ENCODE measurements around the gene PFDN1.
A peak's percentile ranks its signal among the peaks of the same experiment; 100 is the strongest.

The PFDN1 gene

GRCh38 chr5:140240987-140241706, 61.8 kb downstream of the PFDN1 start:
- FAIRE-seq (no peak), DNase-seq (ENCODE audit: insufficient read length, low spot score) (no peak)
- TF ChIP-seq POU2F2 (IDR thresholded peaks at IDR 0.05; ENCODE audit: low read depth, low read length) (no peak), SPI1 (IDR thresholded peaks at IDR 0.05; ENCODE audit: low read depth, low read length) (no peak), PAX5 (IDR thresholded peaks at IDR 0.05; ENCODE audit: insufficient read depth, low read length, severe bottlenecking) (no peak), POLR2A (IDR thresholded peaks at IDR 0.05; ENCODE audit: low read depth, low read length) (no peak), POLR2AphosphoS5 (IDR thresholded peaks at IDR 0.05; ENCODE audit: low read depth, low read length) (no peak), TAF1 (IDR thresholded peaks at IDR 0.05; ENCODE audit: low read depth, low read length) (no peak)

- peak; percentile 80 for FAIRE-seq
- TF ChIP-seq POLR2A (IDR thresholded peaks at IDR 0.05; ENCODE audit: low read depth, low read length) (no peak), PAX5 (IDR thresholded peaks at IDR 0.05; ENCODE audit: insufficient read depth, low read length, severe bottlenecking) (no peak), POLR2AphosphoS5 (IDR thresholded peaks at IDR 0.05; ENCODE audit: low read depth, low read length) (no peak), POU2F2 (IDR thresholded peaks at IDR 0.05; ENCODE audit: low read depth, low read length) (no peak), SPI1 (IDR thresholded peaks at IDR 0.05; ENCODE audit: low read depth, low read length) (no peak), TAF1 (IDR thresholded peaks at IDR 0.05; ENCODE audit: low read depth, low read length) (no peak)
- peak; percentile 58 for DNase-seq (ENCODE audit: insufficient read length, low spot score)
Observed at GRCh38 chr5:140239939-140240700, 62.8 kb downstream of the PFDN1 start.

DNA sequence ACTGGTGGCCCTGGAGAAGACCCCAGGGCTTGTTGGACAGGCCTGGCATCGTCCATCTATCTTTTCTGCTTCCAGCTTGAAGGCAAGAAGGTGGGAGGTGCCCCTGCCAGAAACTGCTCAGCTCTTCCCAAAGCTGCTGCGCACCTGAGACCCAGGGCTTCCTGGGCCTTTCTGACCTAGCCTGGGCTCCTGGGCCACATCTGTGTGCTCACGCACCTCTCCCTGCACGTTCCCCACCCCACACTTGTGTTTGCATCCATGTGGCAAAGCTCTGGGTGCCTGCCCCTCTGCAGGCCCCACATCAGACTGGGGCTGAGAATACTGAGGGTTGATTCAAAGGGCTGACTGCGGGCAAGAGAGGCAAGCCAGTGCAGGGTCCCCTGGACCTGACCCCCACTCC, 63.4 kb downstream of the PFDN1 start:
- TF ChIP-seq PAX5 (IDR thresholded peaks at IDR 0.05; ENCODE audit: insufficient read depth, low read length, severe bottlenecking) (no peak), TAF1 (IDR thresholded peaks at IDR 0.05; ENCODE audit: low read depth, low read length) (no peak), POLR2AphosphoS5 (IDR thresholded peaks at IDR 0.05; ENCODE audit: low read depth, low read length) (no peak), POLR2A (IDR thresholded peaks at IDR 0.05; ENCODE audit: low read depth, low read length) (no peak), POU2F2 (IDR thresholded peaks at IDR 0.05; ENCODE audit: low read depth, low read length) (no peak), SPI1 (IDR thresholded peaks at IDR 0.05; ENCODE audit: low read depth, low read length) (no peak)
- DNase-seq (ENCODE audit: insufficient read length, low spot score): no peak
- FAIRE-seq: no peak

GRCh38 chr5:140238756-140239155, 64.1 kb downstream of the PFDN1 start:
- no peak for FAIRE-seq
- DNase-seq (ENCODE audit: insufficient read length, low spot score): no peak
- no peak for TF ChIP-seq POLR2AphosphoS5 (IDR thresholded peaks at IDR 0.05; ENCODE audit: low read depth, low read length)
- TF ChIP-seq SPI1 (IDR thresholded peaks at IDR 0.05; ENCODE audit: low read depth, low read length): no peak
- no peak for TF ChIP-seq POLR2A (IDR thresholded peaks at IDR 0.05; ENCODE audit: low read depth, low read length)
- no peak for TF ChIP-seq TAF1 (IDR thresholded peaks at IDR 0.05; ENCODE audit: low read depth, low read length)
- TF ChIP-seq POU2F2 (IDR thresholded peaks at IDR 0.05; ENCODE audit: low read depth, low read length): no peak
- TF ChIP-seq PAX5 (IDR thresholded peaks at IDR 0.05; ENCODE audit: insufficient read depth, low read length, severe bottlenecking): no peak

DNA sequence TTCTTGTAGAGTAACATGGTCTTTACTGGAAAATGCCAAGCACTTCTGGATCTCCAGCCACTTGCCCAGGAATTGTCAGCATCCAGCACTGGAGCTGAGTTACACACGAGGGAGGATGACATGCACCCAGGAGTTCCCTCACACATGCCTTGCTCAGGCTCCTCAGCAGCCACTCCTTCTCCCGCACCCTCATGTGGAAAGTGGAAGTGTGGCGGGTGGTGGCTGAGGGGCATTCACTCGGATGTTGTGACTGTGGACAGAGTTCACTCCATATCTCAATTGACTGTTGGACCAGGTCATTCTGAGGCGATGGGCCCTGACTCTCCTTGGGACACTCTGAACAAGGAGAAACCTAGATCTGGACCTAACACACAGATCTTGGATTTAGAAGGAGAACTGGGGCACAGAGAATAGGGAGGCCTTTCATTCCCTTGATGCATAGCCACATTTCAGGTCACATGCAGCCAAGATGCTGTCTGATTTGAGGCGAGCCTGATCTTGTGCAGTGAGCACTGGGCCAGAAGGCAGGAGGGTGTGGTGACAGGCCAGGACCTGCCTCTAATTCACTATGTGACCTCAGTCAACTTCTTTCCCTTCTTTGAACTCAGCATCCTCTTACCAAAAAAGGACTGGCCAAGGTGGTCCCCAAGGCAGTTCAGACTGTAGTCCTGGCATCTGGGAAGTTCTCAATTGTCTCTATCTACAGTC, 65.9 kb downstream of the PFDN1 start:
- no peak for DNase-seq (ENCODE audit: insufficient read length, low spot score)
- no peak for TF ChIP-seq TAF1 (IDR thresholded peaks at IDR 0.05; ENCODE audit: low read depth, low read length)
- TF ChIP-seq POLR2A (IDR thresholded peaks at IDR 0.05; ENCODE audit: low read depth, low read length): no peak
- TF ChIP-seq POU2F2 (IDR thresholded peaks at IDR 0.05; ENCODE audit: low read depth, low read length): no peak
- no peak for TF ChIP-seq SPI1 (IDR thresholded peaks at IDR 0.05; ENCODE audit: low read depth, low read length)
- TF ChIP-seq POLR2AphosphoS5 (IDR thresholded peaks at IDR 0.05; ENCODE audit: low read depth, low read length): no peak
- TF ChIP-seq PAX5 (IDR thresholded peaks at IDR 0.05; ENCODE audit: insufficient read depth, low read length, severe bottlenecking): no peak
- FAIRE-seq: peak; percentile 69

- no peak for DNase-seq (ENCODE audit: insufficient read length, low spot score)
- FAIRE-seq: peak; percentile 13
- TF ChIP-seq SPI1 (IDR thresholded peaks at IDR 0.05; ENCODE audit: low read depth, low read length): no peak
- TF ChIP-seq POU2F2 (IDR thresholded peaks at IDR 0.05; ENCODE audit: low read depth, low read length): no peak
- no peak for TF ChIP-seq TAF1 (IDR thresholded peaks at IDR 0.05; ENCODE audit: low read depth, low read length)
- no peak for TF ChIP-seq POLR2A (IDR thresholded peaks at IDR 0.05; ENCODE audit: low read depth, low read length)
- TF ChIP-seq POLR2AphosphoS5 (IDR thresholded peaks at IDR 0.05; ENCODE audit: low read depth, low read length): no peak
- no peak for TF ChIP-seq PAX5 (IDR thresholded peaks at IDR 0.05; ENCODE audit: insufficient read depth, low read length, severe bottlenecking)
Observed at GRCh38 chr5:140235791-140236551, 66.9 kb downstream of the PFDN1 start.

DNA sequence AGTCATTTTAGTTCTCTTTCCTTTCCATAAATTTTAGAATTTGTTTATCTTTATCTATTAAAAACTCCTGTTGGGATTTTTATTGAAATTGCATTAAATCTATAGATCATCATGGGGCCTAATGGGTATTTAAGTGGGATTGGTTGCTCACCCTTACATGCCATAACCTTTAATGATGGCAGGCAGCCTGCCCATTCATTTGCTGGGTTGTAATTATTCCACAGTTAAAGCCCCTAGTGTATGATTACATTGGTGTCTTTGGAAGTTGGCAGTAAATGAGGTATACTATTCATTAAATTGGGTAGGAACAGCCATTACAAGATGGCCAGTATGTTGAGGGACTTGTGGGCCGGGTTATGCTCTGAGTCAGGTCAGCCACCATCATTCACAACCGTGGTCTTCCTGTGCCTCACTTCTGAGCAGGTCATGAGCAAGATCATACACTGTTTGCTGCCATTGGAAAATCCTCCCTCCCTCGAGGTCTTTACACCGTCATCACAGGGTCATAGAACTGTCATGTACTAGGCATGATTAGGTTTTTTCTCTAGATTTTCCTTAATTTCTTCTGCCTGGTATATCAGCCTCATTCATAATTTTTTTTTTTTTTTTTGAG, 68.4 kb downstream of the PFDN1 start:
- no peak for TF ChIP-seq POU2F2 (IDR thresholded peaks at IDR 0.05; ENCODE audit: low read depth, low read length)
- no peak for TF ChIP-seq PAX5 (IDR thresholded peaks at IDR 0.05; ENCODE audit: insufficient read depth, low read length, severe bottlenecking)
- no peak for TF ChIP-seq SPI1 (IDR thresholded peaks at IDR 0.05; ENCODE audit: low read depth, low read length)
- TF ChIP-seq POLR2AphosphoS5 (IDR thresholded peaks at IDR 0.05; ENCODE audit: low read depth, low read length): no peak
- TF ChIP-seq POLR2A (IDR thresholded peaks at IDR 0.05; ENCODE audit: low read depth, low read length): no peak
- no peak for TF ChIP-seq TAF1 (IDR thresholded peaks at IDR 0.05; ENCODE audit: low read depth, low read length)
- FAIRE-seq (no peak), DNase-seq (ENCODE audit: insufficient read length, low spot score) (no peak)

GRCh38 chr5:140232731-140233130, 70.2 kb downstream of the PFDN1 start:
- FAIRE-seq: no peak
- TF ChIP-seq POLR2A (IDR thresholded peaks at IDR 0.05; ENCODE audit: low read depth, low read length): no peak
- no peak for TF ChIP-seq SPI1 (IDR thresholded peaks at IDR 0.05; ENCODE audit: low read depth, low read length)
- TF ChIP-seq TAF1 (IDR thresholded peaks at IDR 0.05; ENCODE audit: low read depth, low read length): no peak
- no peak for TF ChIP-seq POU2F2 (IDR thresholded peaks at IDR 0.05; ENCODE audit: low read depth, low read length)
- no peak for TF ChIP-seq PAX5 (IDR thresholded peaks at IDR 0.05; ENCODE audit: insufficient read depth, low read length, severe bottlenecking)
- no peak for TF ChIP-seq POLR2AphosphoS5 (IDR thresholded peaks at IDR 0.05; ENCODE audit: low read depth, low read length)
- DNase-seq (ENCODE audit: insufficient read length, low spot score): no peak

Measured in GM12891 (cell line).